Activated CD8-positive, alpha-beta memory T cell treated with anti-CD3 and anti-CD28 coated beads for 1 hour (primary cell): ENCODE results near the gene POLA1.
"Not testable (repeated sequence)": the region's sequence is repeated elsewhere in the genome, so short reads cannot be mapped to it uniquely, and the experiment has no call there.

Experiments used
- DNase-seq, 2 donors: peaks; one replicate each; pipeline ENCODE4 v3.0.0-alpha.2; 2020; ENCODE audit warnings: low read depth in 1 of 2; ENCODE audit errors: extremely low read depth in 1 of 2

The POLA1 gene, protein sequence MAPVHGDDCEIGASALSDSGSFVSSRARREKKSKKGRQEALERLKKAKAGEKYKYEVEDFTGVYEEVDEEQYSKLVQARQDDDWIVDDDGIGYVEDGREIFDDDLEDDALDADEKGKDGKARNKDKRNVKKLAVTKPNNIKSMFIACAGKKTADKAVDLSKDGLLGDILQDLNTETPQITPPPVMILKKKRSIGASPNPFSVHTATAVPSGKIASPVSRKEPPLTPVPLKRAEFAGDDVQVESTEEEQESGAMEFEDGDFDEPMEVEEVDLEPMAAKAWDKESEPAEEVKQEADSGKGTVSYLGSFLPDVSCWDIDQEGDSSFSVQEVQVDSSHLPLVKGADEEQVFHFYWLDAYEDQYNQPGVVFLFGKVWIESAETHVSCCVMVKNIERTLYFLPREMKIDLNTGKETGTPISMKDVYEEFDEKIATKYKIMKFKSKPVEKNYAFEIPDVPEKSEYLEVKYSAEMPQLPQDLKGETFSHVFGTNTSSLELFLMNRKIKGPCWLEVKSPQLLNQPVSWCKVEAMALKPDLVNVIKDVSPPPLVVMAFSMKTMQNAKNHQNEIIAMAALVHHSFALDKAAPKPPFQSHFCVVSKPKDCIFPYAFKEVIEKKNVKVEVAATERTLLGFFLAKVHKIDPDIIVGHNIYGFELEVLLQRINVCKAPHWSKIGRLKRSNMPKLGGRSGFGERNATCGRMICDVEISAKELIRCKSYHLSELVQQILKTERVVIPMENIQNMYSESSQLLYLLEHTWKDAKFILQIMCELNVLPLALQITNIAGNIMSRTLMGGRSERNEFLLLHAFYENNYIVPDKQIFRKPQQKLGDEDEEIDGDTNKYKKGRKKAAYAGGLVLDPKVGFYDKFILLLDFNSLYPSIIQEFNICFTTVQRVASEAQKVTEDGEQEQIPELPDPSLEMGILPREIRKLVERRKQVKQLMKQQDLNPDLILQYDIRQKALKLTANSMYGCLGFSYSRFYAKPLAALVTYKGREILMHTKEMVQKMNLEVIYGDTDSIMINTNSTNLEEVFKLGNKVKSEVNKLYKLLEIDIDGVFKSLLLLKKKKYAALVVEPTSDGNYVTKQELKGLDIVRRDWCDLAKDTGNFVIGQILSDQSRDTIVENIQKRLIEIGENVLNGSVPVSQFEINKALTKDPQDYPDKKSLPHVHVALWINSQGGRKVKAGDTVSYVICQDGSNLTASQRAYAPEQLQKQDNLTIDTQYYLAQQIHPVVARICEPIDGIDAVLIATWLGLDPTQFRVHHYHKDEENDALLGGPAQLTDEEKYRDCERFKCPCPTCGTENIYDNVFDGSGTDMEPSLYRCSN (N-terminal part only)

GRCh38 chrX:24693453-24694202 lies at the start of gene POLA1:
POLA1 (plus strand) TSS chrX:24693918; CDS start chrX:24693962, 44 bp downstream.
- DNase-seq, result peak in 1 of 2 donors; percentile 42

DNA sequence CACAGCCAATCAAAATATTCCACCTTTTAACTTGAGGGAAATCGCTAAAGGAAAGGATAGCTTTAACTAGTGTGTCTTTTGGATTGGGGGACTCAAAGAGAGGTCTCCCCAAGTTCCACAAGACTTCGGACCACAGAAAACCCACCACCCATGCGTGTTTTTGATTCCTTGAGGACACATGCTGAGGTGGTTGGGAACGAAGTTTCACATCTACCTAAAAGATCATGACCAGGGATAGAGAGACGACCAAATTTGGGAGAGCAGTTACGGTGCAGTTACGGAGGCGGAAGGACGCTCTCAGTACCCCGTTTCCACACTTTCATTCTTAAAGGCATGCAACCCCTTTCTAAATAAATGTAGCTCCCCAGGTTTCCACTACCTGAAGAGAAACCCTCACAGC lies 47.7 kb upstream of the POLA1 start:
- DNase-seq, result no peak

- no peak for DNase-seq
Observed at GRCh38 chrX:24646745-24647182, 47.0 kb upstream of the POLA1 start.

- DNase-seq, result peak; percentile 5 to 33
Observed at GRCh38 chrX:24647257-24648058, 46.3 kb upstream of the POLA1 start, which contains the start of gene PCYT1B. PCYT1B (minus strand) TSS chrX:24647347; CDS start chrX:24647105, 242 bp downstream.

- no peak for DNase-seq
Observed at GRCh38 chrX:24648495-24648894, 45.2 kb upstream of the POLA1 start.

DNA sequence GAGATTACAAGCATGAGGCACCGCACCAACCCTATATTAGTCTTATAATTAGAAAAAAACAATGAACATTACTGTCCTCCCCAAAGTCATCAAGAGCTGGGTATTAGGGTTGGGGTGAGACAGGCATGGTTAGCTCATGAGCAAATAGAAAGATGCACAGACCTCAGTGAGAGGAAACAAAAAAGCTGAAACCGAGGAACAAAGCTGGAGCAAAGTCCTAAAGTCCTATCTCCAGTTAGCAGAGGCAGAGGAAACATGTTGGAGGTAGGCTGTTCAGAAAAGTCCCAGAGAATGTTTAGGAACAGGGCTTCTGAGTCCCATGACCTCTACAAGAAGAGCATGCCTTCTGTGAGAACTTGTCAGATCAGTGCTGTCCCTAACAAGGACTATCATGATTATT lies 41.9 kb upstream of the POLA1 start:
- no peak for DNase-seq

GRCh38 chrX:24655679-24656078 lies 38.0 kb upstream of the POLA1 start:
- DNase-seq, result not testable (repeated sequence)

DNA sequence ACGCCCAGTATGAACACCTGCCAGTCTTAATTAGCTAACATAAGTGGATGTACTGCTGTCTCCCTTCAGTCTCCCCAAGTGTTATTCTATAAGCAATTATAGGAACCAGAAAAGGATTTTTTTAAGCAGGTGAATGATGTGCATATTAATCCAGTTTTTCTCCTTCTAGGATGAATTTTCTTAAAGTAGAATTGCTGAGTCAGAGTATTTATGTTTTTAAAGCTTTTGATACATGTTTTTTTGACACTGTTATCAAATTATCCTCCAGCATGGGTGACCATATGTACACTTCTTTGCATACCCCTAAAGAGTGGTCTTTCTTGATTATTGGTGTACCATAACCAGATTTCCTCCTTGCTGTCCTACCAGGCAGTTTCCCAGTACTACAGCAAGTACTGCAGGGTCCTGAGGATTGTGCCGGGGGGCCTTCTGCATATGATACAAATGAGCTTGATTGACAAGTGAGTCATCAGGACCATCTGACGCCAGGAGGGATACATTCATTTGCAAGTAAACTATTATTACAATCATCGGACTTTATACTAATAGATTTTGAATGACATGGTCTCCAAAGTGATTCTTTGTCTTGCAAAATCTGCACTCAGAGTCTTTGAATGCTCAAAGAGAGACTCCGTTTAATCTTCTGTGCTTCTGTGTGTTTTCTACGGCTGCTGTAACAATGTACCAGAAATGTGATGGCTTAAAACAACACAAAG lies 35.9 kb upstream of the POLA1 start:
- DNase-seq, result no peak

DNA sequence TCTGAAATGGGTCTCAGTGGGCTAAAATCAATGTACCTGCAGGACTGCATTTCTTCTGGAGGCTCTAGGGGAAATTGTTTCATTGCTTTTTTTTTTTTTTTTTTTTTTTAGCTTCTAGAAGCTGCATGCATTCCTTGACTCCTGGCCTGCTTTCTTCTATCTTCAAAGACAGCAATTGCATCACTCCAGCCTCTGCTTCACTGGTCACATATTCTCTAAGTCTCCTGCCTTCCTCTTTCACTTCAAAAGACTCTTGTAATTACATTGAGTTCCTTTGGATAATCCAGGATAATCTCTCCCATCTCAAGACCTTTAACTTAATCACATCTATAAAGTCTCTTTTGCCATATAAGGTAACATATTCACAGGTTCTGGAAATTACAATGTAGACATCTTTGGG lies 35.3 kb upstream of the POLA1 start:
- DNase-seq, result no peak

GRCh38 chrX:24659106-24659505 lies 34.6 kb upstream of the POLA1 start:
- no peak for DNase-seq

DNA sequence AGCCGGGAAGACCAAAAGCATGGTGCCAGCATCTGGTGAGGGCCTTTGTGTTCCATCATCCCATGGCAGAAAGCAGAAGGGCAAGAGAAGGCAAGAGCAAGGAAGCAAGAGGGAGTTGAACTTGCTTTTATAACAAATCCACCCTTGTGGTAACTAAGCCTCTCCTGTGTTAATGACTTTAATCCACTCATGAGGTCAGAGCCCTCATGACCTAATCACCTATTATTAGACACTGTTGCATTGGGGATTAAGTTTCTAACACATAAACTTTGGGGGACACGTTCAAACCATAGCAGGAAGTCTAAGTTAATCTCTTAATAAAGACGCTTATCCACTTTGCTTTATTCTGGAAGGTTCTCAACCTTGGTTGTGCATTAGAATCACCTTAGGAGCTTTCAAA lies 34.1 kb upstream of the POLA1 start:
- DNase-seq, result no peak

DNA sequence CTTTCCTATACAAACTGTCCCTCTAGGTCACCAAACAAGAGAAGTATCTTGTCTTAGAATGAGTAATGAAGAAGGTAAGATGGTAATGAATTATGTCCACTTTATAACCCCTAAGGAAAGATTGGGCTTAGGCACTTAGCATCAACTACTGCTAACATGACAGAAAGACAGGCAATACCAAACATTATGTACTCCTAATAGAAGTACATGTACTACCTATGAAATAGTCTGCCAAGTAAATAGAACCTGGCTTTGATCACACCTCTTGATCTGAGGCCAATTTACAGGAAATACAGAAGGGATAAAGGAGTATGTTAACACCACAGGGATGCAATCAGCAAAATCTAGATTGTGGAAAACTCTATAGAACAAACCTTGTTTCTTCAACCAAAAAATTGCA lies 32.4 kb upstream of the POLA1 start:
- DNase-seq, result no peak

GRCh38 chrX:24662352-24662751 lies 31.4 kb upstream of the POLA1 start:
- no peak for DNase-seq

GRCh38 chrX:24668111-24668510 lies 25.6 kb upstream of the POLA1 start:
- no peak for DNase-seq

DNA sequence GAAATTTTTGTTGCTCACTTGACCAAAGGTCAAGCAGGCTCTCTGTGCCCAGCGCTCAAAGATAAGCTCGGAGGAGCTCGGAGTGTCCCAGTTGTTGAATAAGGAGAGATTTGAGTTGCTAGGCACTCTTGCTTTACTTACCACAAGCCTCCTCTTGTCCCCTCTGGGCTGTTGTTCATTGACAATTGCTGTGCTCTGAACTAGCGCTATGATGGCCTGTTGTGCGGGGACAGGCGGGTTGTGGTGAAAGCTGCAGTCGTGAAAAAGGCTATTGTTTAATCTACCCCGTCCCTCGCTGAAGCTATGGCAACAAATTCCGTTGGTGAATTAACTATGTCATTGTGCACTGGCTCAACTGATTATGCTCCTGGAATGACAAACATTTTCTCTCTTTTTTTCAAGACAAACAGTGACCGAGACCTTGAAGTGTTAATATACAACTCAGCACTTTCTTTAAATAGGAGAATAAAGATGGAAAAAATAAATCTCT lies 21.0 kb upstream of the POLA1 start:
- no peak for DNase-seq

DNA sequence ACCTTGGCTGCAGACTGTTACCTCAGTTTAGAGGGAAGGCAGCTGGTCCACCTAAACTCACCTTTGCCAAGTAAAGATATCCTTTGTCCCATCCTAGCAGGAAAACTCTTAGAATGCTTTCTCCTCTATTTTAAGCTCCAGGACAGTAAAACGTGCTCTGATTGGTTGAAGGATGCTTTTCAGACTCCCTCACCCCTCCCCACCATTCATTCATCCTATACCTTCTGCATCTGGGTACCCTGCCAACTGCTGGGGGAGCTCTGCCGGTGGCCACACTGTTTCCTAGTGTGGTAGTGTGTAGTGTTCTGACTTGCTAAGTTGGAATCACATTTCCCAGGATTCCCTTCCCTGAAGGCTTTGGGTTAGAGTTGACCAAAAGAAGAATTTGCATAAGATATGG lies 20.3 kb upstream of the POLA1 start:
- DNase-seq, result no peak

GRCh38 chrX:24676403-24677024 lies 17.2 kb upstream of the POLA1 start:
- no peak for DNase-seq
